B cell (primary cell): ENCODE data around the gene KAZN. TPM values are rescaled to one million over a fixed set of nuclear protein-coding genes. Genes with fewer than 3 reads are reported as not detected.

Experiments
- ATAC-seq: fragments of 200-7000 bp; cut with Tn5 transposase; one replicate; pipeline ENCODE4 v1.10.0; 2021; ENCODE audit warnings: low read depth, mild to moderate bottlenecking, moderate number of reproducible peaks, moderate library complexity
- CTCF ChIA-PET: fragments of 350-600 bp; sonication (Branson Sonifier 250); formaldehyde crosslinking; loops from one replicate; lab custom pipeline; 2021; ENCODE audit warnings: antibody characterized with exemption, inconsistent platforms; lab: Charles Lee
- POLR2A ChIA-PET: fragments of 350-600 bp; sonication (Branson Sonifier 250); formaldehyde crosslinking; loops from one replicate; lab custom pipeline; 2021; ENCODE audit warnings: antibody characterized with exemption; lab: Charles Lee
- DNase-seq: peaks from one replicate; pipeline ENCODE4 v3.0.0; 2013
- H2AFZ ChIP-seq: 2 replicates; pipeline ENCODE4 v1.6.1; 2012; ENCODE audit warnings: mild to moderate bottlenecking, low read depth, low read length; ENCODE audit not compliant: insufficient read depth, poor library complexity, severe bottlenecking
- H3K27ac ChIP-seq, 2 donors: 1 replicate in 1 of 2; 2 replicates in 1 of 2; pipeline ENCODE4 v1.5.1; 2012 to 2013; ENCODE audit warnings: low read length in 2 of 2, mild to moderate bottlenecking in 2 of 2, moderate library complexity in 1 of 2
- H3K27me3 ChIP-seq, 4 experiments: fragments of 200-600 bp in 1 of 4; sonication (generic) in 1 of 4; replicated peaks in 1 of 4; 1 replicate in 2 of 4; 2 replicates in 2 of 4; pipeline versions ENCODE4 v1.6.1 to v1.7.0; 2013 to 2016; ENCODE audit warnings: low read length in 3 of 4, mild to moderate bottlenecking in 2 of 4, mixed read lengths in 1 of 4, moderate library complexity in 1 of 4; ENCODE audit not compliant: insufficient read depth in 4 of 4, control insufficient read depth in 3 of 4; ENCODE audit errors: control extremely low read depth in 1 of 4
- H3K36me3 ChIP-seq, 2 experiments: replicated peaks in 1 of 2; 1 replicate in 1 of 2; 2 replicates in 1 of 2; pipeline versions ENCODE4 v1.6.1 to v1.7.1; 2013; ENCODE audit warnings: low read length in 1 of 2; ENCODE audit not compliant: insufficient read depth in 2 of 2, control insufficient read depth in 1 of 2; ENCODE audit errors: control extremely low read depth in 1 of 2, extremely low read depth in 1 of 2
- H3K4me1 ChIP-seq, 2 donors: fragments of 200-600 bp in 1 of 2; sonication (generic) in 1 of 2; 1 replicate in 1 of 2; 2 replicates in 1 of 2; pipeline versions ENCODE4 v1.5.1 to v1.6.1; 2013 to 2017; ENCODE audit warnings: low read length in 2 of 2; ENCODE audit not compliant: control insufficient read depth in 2 of 2, insufficient read depth in 2 of 2
- H3K4me2 ChIP-seq: replicated peaks from 2 replicates; pipeline ENCODE3; 2012; ENCODE audit warnings: mild to moderate bottlenecking, low read depth, low read length; ENCODE audit not compliant: poor library complexity, severe bottlenecking
- H3K4me3 ChIP-seq, 5 experiments: fragments of 200-600 bp in 1 of 5; sonication (generic) in 1 of 5; 1 replicate in 3 of 5; 2 replicates in 2 of 5; pipeline versions ENCODE4 v1.5.1 to v1.7.0; 2011 to 2016; ENCODE audit warnings: low read length in 4 of 5, mild to moderate bottlenecking in 4 of 5, low read depth in 2 of 5, control low read depth in 1 of 5, moderate library complexity in 1 of 5; ENCODE audit not compliant: insufficient read depth in 1 of 5; ENCODE audit errors: control extremely low read depth in 1 of 5, extremely low read depth in 1 of 5
- H3K79me2 ChIP-seq: fragments of 200-600 bp; sonication (generic); one replicate; pipeline ENCODE4 v1.6.0; 2016; ENCODE audit warnings: low read length; ENCODE audit not compliant: control insufficient read depth, insufficient read depth
- H3K9ac ChIP-seq: fragments of 200-600 bp; sonication (generic); 2 replicates; pipeline ENCODE4 v1.6.1; 2017; ENCODE audit warnings: mild to moderate bottlenecking, low read length, moderate library complexity
- H3K9me3 ChIP-seq, 3 donors: one replicate each; pipeline versions ENCODE4 v1.6.1 to v1.7.1; 2013; ENCODE audit warnings: low read length in 2 of 3; ENCODE audit not compliant: control insufficient read depth in 2 of 3, insufficient read depth in 1 of 3; ENCODE audit errors: control extremely low read depth in 1 of 3
- H4K20me1 ChIP-seq: 2 replicates; pipeline ENCODE4 v1.6.0; 2012; ENCODE audit warnings: mild to moderate bottlenecking, low read length; ENCODE audit not compliant: insufficient read depth, control insufficient read depth, poor library complexity, severe bottlenecking
- H3K27ac Mint-ChIP-seq: one replicate; pipeline ENCODE4 v1.8.0; 2021; ENCODE audit warnings: mixed read lengths
- H3K27me3 Mint-ChIP-seq: one replicate; pipeline ENCODE4 v1.8.0; 2021; ENCODE audit warnings: mixed read lengths
- H3K4me1 Mint-ChIP-seq: one replicate; pipeline ENCODE4 v1.8.0; 2021; ENCODE audit warnings: mixed read lengths
- H3K4me3 Mint-ChIP-seq: one replicate; pipeline ENCODE4 v1.8.0; 2021; ENCODE audit warnings: mixed read lengths
- H3K9me3 Mint-ChIP-seq: one replicate; pipeline ENCODE4 v1.8.0; 2022; ENCODE audit warnings: mixed read lengths; ENCODE audit not compliant: insufficient read depth
- EZH2 ChIP-seq: IDR thresholded peaks from 2 replicates; pipeline ENCODE4 v1.6.1; 2012; ENCODE audit warnings: borderline replicate concordance, low read depth, mild to moderate bottlenecking, moderate library complexity, low read length; ENCODE audit not compliant: insufficient read depth, poor library complexity, severe bottlenecking
- WGBS: methylation state at CpG from one replicate; pipeline ENCODE4 v1.1.5; 2013; ENCODE audit warnings: missing lambda C conversion rate; ENCODE audit not compliant: insufficient coverage; 5-methylcytosine and 5-hydroxymethylcytosine counted together
- intact Hi-C: fragments of 100-400 bp; cut with micrococcal nuclease; formaldehyde crosslinking; loops from one replicate; pipeline ENCODE4 v1.10.0; 2022
- polyA plus RNA-seq: library from polyadenylated mRNA; depleted of rRNA; stranded (reverse); fragments of >200 nt; gene quantifications from 2 replicates; pipeline ENCODE4 v1.2.3, GENCODE V29; 2012
- total RNA-seq, 2 donors: library from RNA; stranded (reverse); fragments of 120-200 nt in 1 of 2; gene quantifications; 1 replicate in 1 of 2; 2 replicates in 1 of 2; pipeline versions ENCODE4 v1.2.3 to v1.2.4, GENCODE V29; 2013 to 2022
- TF ChIP-seq, protein P1 (sequence below): fragments of 200-600 bp; IDR thresholded peaks from one replicate; pipeline ENCODE4 v1.8.0; 2022; ENCODE audit warnings: antibody characterized with exemption, mild to moderate bottlenecking

The KAZN gene
- total and polyA plus RNA-seq, 2 donors (not counting 1 experiment from before 2014, with no cell fraction given) = 0.13 to 0.39 TPM

- H3K9me3 Mint-ChIP-seq = no peaks in the 10 kb centered on the region
- CTCF ChIA-PET = no interaction called here
- ATAC-seq = no peak
- DNase-seq = no peak
- H3K9me3 ChIP-seq = no peaks in the 10 kb centered on the region
- no peaks in the 10 kb centered on the region for H3K27me3 Mint-ChIP-seq
- H3K9ac ChIP-seq = no peak overlapping the region
- no peaks in the 10 kb centered on the region for H3K4me1 ChIP-seq
- TF ChIP-seq, protein P1, sequence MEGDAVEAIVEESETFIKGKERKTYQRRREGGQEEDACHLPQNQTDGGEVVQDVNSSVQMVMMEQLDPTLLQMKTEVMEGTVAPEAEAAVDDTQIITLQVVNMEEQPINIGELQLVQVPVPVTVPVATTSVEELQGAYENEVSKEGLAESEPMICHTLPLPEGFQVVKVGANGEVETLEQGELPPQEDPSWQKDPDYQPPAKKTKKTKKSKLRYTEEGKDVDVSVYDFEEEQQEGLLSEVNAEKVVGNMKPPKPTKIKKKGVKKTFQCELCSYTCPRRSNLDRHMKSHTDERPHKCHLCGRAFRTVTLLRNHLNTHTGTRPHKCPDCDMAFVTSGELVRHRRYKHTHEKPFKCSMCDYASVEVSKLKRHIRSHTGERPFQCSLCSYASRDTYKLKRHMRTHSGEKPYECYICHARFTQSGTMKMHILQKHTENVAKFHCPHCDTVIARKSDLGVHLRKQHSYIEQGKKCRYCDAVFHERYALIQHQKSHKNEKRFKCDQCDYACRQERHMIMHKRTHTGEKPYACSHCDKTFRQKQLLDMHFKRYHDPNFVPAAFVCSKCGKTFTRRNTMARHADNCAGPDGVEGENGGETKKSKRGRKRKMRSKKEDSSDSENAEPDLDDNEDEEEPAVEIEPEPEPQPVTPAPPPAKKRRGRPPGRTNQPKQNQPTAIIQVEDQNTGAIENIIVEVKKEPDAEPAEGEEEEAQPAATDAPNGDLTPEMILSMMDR = no peak
- no peak for TF ChIP-seq EZH2
- no peaks in the 10 kb centered on the region for H3K4me1 Mint-ChIP-seq
- H4K20me1 ChIP-seq = no peaks in the 10 kb centered on the region
- no peaks in the 10 kb centered on the region for H3K27me3 ChIP-seq
- intact Hi-C loops = no loop called here
- H3K4me3 Mint-ChIP-seq = no peak overlapping the region
- H3K4me3 ChIP-seq = no peak overlapping the region
- 89% methylated on average over 5 of the region's 7 CpGs for WGBS
- H3K36me3 ChIP-seq = no peaks in the 10 kb centered on the region
- no peak overlapping the region for H2AFZ ChIP-seq
- no peak overlapping the region for H3K27ac ChIP-seq
- H3K4me2 ChIP-seq = no peak overlapping the region
- H3K79me2 ChIP-seq = no peaks in the 10 kb centered on the region
- H3K27ac Mint-ChIP-seq = no peak overlapping the region
- POLR2A ChIA-PET = no interaction called here
Measured at GRCh38 chr1:14934867-14935266, 336.4 kb downstream of the KAZN start.

GRCh38 chr1:14936815-14937214 lies 338.3 kb downstream of the KAZN start:
- H3K9me3 Mint-ChIP-seq = no peaks in the 10 kb centered on the region
- no peaks in the 10 kb centered on the region for H3K27me3 Mint-ChIP-seq
- H3K4me3 Mint-ChIP-seq = no peak overlapping the region
- TF ChIP-seq, protein P1 = no peak
- TF ChIP-seq EZH2 = no peak
- CTCF ChIA-PET = no interaction called here
- no peaks in the 10 kb centered on the region for H3K4me1 Mint-ChIP-seq
- no peaks in the 10 kb centered on the region for H3K27me3 ChIP-seq
- H3K27ac ChIP-seq = no peak overlapping the region
- no peak overlapping the region for H3K4me2 ChIP-seq
- no peaks in the 10 kb centered on the region for H3K4me1 ChIP-seq
- POLR2A ChIA-PET = no interaction called here
- H3K9ac ChIP-seq = no peak overlapping the region
- no peaks in the 10 kb centered on the region for H3K36me3 ChIP-seq
- H4K20me1 ChIP-seq = no peaks in the 10 kb centered on the region
- H3K27ac Mint-ChIP-seq = no peak overlapping the region
- 85% methylated on average over 6 of the region's 6 CpGs for WGBS
- intact Hi-C loops = no loop called here
- H3K9me3 ChIP-seq = no peaks in the 10 kb centered on the region
- H3K4me3 ChIP-seq = no peak overlapping the region
- no peak overlapping the region for H2AFZ ChIP-seq
- no peak for DNase-seq
- H3K79me2 ChIP-seq = no peaks in the 10 kb centered on the region
- ATAC-seq = no peak
